Measurements from ENCODE around the gene FALEC. TPM values are rescaled to one million over a fixed set of nuclear protein-coding genes. Genes with fewer than 3 reads are reported as not detected.

The FALEC gene
- polyA plus RNA-seq, 2 of the 4 experiments (the other 2 are of a cell fraction) = 0.36 to 0.80 TPM

GRCh38 chr1:150560011-150560438 lies 44.5 kb downstream of the FALEC start:
- ATAC-seq = peak in 1 of 2 experiments; percentile 36; a peak in 3 of 6 replicates
- peak overlapping the region; percentile 97 to 99; a peak in 5 of 6 replicates for H3K27ac ChIP-seq
- no peaks in the 10 kb centered on the region for H3K9me3 ChIP-seq
- TF ChIP-seq MAX (IDR thresholded peaks at IDR 0.05) = peak; percentile 51
- no peak for TF ChIP-seq TFCP2L1 (CRISPR knock-in tag; IDR thresholded peaks at IDR 0.05)
- peak; percentile 56 to 63; a peak in 4 of 5 replicates for TF ChIP-seq RAD21 (conservative IDR thresholded peaks at IDR 0.05 in 1 of 2, IDR thresholded peaks at IDR 0.05 in 1 of 2)
- TF ChIP-seq REST (IDR thresholded peaks at IDR 0.05) = no peak
- TF ChIP-seq, protein P1, sequence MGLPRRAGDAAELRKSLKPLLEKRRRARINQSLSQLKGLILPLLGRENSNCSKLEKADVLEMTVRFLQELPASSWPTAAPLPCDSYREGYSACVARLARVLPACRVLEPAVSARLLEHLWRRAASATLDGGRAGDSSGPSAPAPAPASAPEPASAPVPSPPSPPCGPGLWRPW (IDR thresholded peaks at IDR 0.05) = no peak
- TF ChIP-seq KDM5A (IDR thresholded peaks at IDR 0.05) = no peak
- TF ChIP-seq TP53 (CRISPR knock-in tag; IDR thresholded peaks at IDR 0.05) = no peak
- no peak for TF ChIP-seq NR3C1 (IDR thresholded peaks at IDR 0.05)
- no peak for TF ChIP-seq RNF2 (IDR thresholded peaks at IDR 0.05; ENCODE audit: borderline replicate concordance, low read depth)
- no peak for TF ChIP-seq PHF8 (IDR thresholded peaks at IDR 0.05; ENCODE audit: borderline replicate concordance, low read depth)
- TF ChIP-seq SREBF2 (IDR thresholded peaks at IDR 0.05) = no peak
- TF ChIP-seq FOSB (CRISPR knock-in tag; IDR thresholded peaks at IDR 0.05) = no peak; the same call in 1 of the 2 replicates
- TF ChIP-seq ZSCAN20 (CRISPR knock-in tag; IDR thresholded peaks at IDR 0.05) = no peak
- no peak for TF ChIP-seq BCL3 (IDR thresholded peaks at IDR 0.05)
- TF ChIP-seq CHD4 (IDR thresholded peaks at IDR 0.05; ENCODE audit: borderline replicate concordance) = no peak
- no peak for TF ChIP-seq RCOR1 (IDR thresholded peaks at IDR 0.05; ENCODE audit: low read depth, low read length)
- no peak for TF ChIP-seq JUN (IDR thresholded peaks at IDR 0.05)
- no peak for TF ChIP-seq JUNB (IDR thresholded peaks at IDR 0.05)
- no peak for TF ChIP-seq ATOH8 (CRISPR knock-in tag; IDR thresholded peaks at IDR 0.05; ENCODE audit: low read depth)
- TF ChIP-seq SMC3 (IDR thresholded peaks at IDR 0.05) = peak; percentile 76
- TF ChIP-seq FOXS1 (CRISPR knock-in tag; IDR thresholded peaks at IDR 0.05) = no peak
- TF ChIP-seq, protein P2, sequence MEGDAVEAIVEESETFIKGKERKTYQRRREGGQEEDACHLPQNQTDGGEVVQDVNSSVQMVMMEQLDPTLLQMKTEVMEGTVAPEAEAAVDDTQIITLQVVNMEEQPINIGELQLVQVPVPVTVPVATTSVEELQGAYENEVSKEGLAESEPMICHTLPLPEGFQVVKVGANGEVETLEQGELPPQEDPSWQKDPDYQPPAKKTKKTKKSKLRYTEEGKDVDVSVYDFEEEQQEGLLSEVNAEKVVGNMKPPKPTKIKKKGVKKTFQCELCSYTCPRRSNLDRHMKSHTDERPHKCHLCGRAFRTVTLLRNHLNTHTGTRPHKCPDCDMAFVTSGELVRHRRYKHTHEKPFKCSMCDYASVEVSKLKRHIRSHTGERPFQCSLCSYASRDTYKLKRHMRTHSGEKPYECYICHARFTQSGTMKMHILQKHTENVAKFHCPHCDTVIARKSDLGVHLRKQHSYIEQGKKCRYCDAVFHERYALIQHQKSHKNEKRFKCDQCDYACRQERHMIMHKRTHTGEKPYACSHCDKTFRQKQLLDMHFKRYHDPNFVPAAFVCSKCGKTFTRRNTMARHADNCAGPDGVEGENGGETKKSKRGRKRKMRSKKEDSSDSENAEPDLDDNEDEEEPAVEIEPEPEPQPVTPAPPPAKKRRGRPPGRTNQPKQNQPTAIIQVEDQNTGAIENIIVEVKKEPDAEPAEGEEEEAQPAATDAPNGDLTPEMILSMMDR (IDR thresholded peaks at IDR 0.05) = peak; percentile 79
- no peak for TF ChIP-seq CBX2 (IDR thresholded peaks at IDR 0.05; ENCODE audit: borderline replicate concordance, low read depth)
- TF ChIP-seq MAFK (IDR thresholded peaks at IDR 0.05; ENCODE audit: partially characterized antibody) = no peak
- FAIRE-seq = no peak
- DNase-seq (ENCODE audit: low read depth in 1 of 2, low spot score in 1 of 2) = peak; percentile 76 to 78
- no peak overlapping the region for H3K4me3 ChIP-seq
- peaks cover 43% of the 10 kb centered on the region for H3K4me1 ChIP-seq
- H3K4me2 ChIP-seq = peak overlapping the region; percentile 96; the same call in 2 of the 3 replicates
- CTCF ChIA-PET = interaction anchor here (0.6 to 11.6 kb wide), 61 partner anchors 8 to 955 kb away, joined by 3 to 210 read pairs (median 5); partner anchors contain the start of genes ADAMTSL4, CTSK, ENSA and MCL1
- POLR2A ChIA-PET = interaction anchor here (0.7 to 7.6 kb wide), 4 partner anchors 8 to 253 kb away, joined by 3 to 201 read pairs (median 7); partner anchors contain the start of gene MCL1
- 17% methylated on average over 9 of the region's 9 CpGs for WGBS (ENCODE audit: missing lambda C conversion rate)
